Umbilical cord (tissue), 2 donors: Measurements from ENCODE around the gene PROK1. TPM values are rescaled to one million over a fixed set of nuclear protein-coding genes. Genes with fewer than 3 reads are reported as not detected.
"Not testable (repeated sequence)": the region's sequence is repeated elsewhere in the genome, so short reads cannot be mapped to it uniquely, and the experiment has no call there.

ENCODE experiments used
- DNase-seq: peaks from one replicate; pipeline ENCODE4 v3.0.0-alpha.2; 2015; ENCODE audit warnings: low spot score
- total RNA-seq: library from RNA; depleted of rRNA; stranded (reverse); fragments of >200 nt; gene quantifications from one replicate; pipeline ENCODE4 v1.2.3, GENCODE V29; 2014; ENCODE audit warnings: low replicate concordance; ENCODE audit not compliant: insufficient read depth

The PROK1 gene
- total RNA-seq, result not detected

- DNase-seq, result no peak
These were observed at the start of gene PROK1 for GRCh38 chr1:110450929-110451328. PROK1 (plus strand) TSS chr1:110451149; CDS start chr1:110451217, 68 bp downstream.

- DNase-seq, result no peak
These were observed 47.1 kb upstream of the PROK1 start for GRCh38 chr1:110403805-110404204.

GRCh38 chr1:110404401-110404800 lies 46.5 kb upstream of the PROK1 start:
- no peak for DNase-seq

- DNase-seq, result not testable (repeated sequence)
These were observed 44.5 kb upstream of the PROK1 start for GRCh38 chr1:110406407-110406806.

GRCh38 chr1:110407260-110408210 lies 43.4 kb upstream of the PROK1 start, which contains the start of gene LAMTOR5:
LAMTOR5 (minus strand) TSS chr1:110407694; CDS start chr1:110407620, 74 bp downstream.
- peak; percentile 96 for DNase-seq

GRCh38 chr1:110408488-110408887 lies 42.5 kb upstream of the PROK1 start:
- no peak for DNase-seq

GRCh38 chr1:110409316-110409715 lies 41.6 kb upstream of the PROK1 start:
- DNase-seq, result no peak

- DNase-seq, result no peak
These were observed 39.7 kb upstream of the PROK1 start for GRCh38 chr1:110411173-110411735.

GRCh38 chr1:110412576-110412975 lies 38.4 kb upstream of the PROK1 start:
- DNase-seq, result peak; percentile 82

- not testable (repeated sequence) for DNase-seq
These were observed 37.9 kb upstream of the PROK1 start for GRCh38 chr1:110413045-110413444.

- no peak for DNase-seq
These were observed 32.2 kb upstream of the PROK1 start for GRCh38 chr1:110418729-110419128.

- DNase-seq, result no peak
These were observed 30.8 kb upstream of the PROK1 start for GRCh38 chr1:110420023-110420662.

- DNase-seq, result peak; percentile 31
These were observed 29.8 kb upstream of the PROK1 start for GRCh38 chr1:110420874-110421793.

- no peak for DNase-seq
These were observed 26.0 kb upstream of the PROK1 start for GRCh38 chr1:110424699-110425611.

GRCh38 chr1:110425612-110426152 lies 25.3 kb upstream of the PROK1 start:
- no peak for DNase-seq

- DNase-seq, result no peak
These were observed 24.1 kb upstream of the PROK1 start for GRCh38 chr1:110426854-110427253.

GRCh38 chr1:110428946-110429345 lies 22.0 kb upstream of the PROK1 start:
- no peak for DNase-seq

- no peak for DNase-seq
These were observed 20.6 kb upstream of the PROK1 start for GRCh38 chr1:110430366-110430765.

- no peak for DNase-seq
These were observed 20.0 kb upstream of the PROK1 start for GRCh38 chr1:110430901-110431300.

GRCh38 chr1:110433213-110433612 lies 17.7 kb upstream of the PROK1 start:
- DNase-seq, result no peak
